Muscle of back (tissue), 11 donors: ENCODE measurements around the gene CHPT1. TPM values are rescaled to one million over a fixed set of nuclear protein-coding genes. Genes with fewer than 3 reads are reported as not detected.
A peak's percentile ranks its signal among the peaks of the same experiment; 100 is the strongest.
"Not testable (repeated sequence)": the region's sequence is repeated elsewhere in the genome, so short reads cannot be mapped to it uniquely, and the experiment has no call there.

Experiments
- DNase-seq, 3 donors: peaks; one replicate each; pipeline versions ENCODE4 v3.0.0 to v3.0.0-alpha.2; 2013
- polyA plus RNA-seq, 10 donors: library from polyadenylated mRNA; unstranded; fragments of 120-200 nt; gene quantifications; one replicate each; pipeline ENCODE4 v1.2.1, GENCODE V29; 2013; ENCODE audit not compliant: insufficient read length in 10 of 10

Gene CHPT1
- polyA plus RNA-seq, 10 donors = 22.0 to 36.2 (median 27.7) TPM

DNA sequence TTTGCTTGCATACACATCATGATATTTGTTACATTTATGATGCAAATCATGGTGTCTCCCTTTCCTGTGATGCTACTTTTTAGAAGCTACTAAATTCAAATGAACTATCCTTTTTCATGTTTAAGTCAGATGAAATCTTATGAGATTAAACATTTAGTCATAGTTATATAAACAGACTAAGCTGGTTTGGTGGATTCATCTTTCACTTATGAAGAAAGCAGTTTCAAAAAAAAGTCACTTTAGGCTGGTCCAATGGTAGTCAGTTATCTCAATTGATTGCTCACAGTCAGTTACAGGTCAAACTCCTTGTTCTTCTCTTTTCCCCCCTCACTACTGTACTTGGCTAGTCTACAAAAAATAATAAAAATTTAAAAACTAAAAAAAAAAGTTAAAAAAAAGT is 22.1 kb downstream of the CHPT1 start:
- no peak for DNase-seq

DNA sequence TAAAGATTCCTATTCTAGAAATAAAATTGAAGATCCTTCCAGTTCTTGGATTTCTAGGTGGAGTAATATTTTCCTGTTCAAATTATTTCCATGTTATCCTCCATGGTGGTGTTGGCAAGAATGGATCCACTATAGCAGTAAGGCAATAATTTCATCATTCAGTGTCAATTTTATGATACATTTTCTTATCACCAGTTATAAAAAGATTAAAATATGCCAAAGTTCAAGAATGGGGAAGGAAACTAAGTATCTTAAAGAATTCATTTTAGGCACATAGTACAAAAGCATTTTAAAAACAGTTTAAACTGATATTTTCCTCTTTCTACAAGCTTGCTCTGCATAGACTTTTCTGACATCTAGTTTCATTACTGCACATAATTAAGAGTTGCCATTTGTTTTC is 22.7 kb downstream of the CHPT1 start:
- no peak for DNase-seq

DNA sequence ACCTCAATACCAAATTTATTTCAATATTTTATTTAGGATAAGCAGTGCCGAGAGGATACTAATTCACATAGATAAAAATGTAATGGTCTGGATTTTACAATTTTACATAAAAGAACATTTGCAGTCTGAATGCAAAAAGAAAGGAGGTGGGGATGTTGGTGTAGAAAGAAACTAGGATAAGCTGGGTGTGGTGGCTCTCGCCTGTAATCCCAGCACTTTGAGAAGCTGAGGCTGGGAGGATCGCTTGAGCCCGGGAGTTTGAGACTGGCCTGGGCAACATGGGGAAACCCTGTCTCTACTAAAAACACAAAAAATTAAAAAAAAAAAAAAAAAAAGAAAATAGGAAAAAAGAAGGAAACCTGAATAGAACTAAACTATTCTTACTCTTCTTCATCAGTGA is 25.0 kb downstream of the CHPT1 start:
- DNase-seq = no peak

GRCh38 chr12:101727098-101727497 is 29.7 kb downstream of the CHPT1 start:
- DNase-seq = no peak

- no peak for DNase-seq
Measured at GRCh38 chr12:101729842-101730241, 32.4 kb downstream of the CHPT1 start.

DNA sequence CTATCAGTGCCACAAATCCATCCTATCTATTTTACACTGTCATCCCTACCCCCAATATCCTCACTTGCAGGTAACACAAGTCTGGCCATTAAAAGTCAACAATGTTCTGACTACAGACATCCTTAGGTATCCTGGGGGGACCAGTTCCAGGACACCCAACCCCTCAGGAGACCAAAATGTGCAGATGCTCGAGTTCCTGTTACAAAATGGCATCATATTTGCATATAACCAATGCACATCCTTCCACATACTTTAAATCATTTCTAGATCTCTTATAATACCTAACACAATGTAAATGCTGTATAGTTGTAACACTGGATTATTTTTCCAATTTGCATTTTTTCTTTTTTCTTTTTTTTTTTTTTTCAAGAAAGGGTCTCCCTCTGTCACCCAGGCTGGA is 34.9 kb downstream of the CHPT1 start:
- no peak for DNase-seq

DNA sequence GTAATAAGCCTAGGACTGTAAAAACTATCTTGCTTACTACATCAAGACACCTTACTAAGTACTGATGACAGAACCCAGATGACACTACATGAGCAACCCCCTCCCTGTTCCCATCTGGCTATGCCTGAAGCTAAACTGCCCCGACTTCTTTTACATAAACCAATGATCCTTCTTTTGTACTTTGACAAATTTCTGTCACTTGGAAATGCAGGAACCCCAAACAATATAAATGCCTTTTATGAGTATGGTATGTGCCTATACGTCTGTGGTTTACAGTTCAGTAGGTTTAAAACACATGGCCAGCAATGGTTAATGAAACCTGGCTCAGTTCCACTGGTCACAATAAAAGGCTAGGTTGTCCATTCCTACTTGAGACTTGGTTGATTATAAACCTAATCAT is 35.7 kb downstream of the CHPT1 start:
- no peak for DNase-seq

GRCh38 chr12:101734482-101734881 is 37.0 kb downstream of the CHPT1 start:
- not testable (repeated sequence) for DNase-seq

DNA sequence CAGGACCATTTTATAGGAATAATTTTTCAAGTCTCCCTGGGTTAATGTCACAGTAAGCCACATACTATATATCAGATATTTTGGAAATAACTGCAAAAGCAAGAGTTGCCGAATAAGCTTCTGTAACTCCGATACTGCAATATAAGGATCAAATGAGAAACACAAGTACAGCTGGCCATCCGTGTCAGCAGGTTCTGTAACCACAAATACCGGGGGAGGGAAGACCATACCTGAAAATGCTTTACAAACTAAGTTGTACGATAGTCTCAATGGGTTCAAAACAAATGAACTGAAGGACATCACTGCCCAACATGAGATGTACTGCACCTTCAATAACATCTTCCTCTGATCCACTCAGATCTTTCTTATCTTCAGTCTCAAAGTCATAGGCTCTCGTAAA is 40.0 kb downstream of the CHPT1 start:
- DNase-seq = no peak

- DNase-seq = no peak
Measured at GRCh38 chr12:101738920-101739665, 41.7 kb downstream of the CHPT1 start, which contains the start of gene SYCP3. TSS of gene SYCP3 (minus strand) at chr12:101739462. CDS start at chr12:101737935, 1,527 bp downstream.

GRCh38 chr12:101740566-101740965 is 43.1 kb downstream of the CHPT1 start:
- DNase-seq = no peak

- no peak for DNase-seq
Measured at GRCh38 chr12:101740980-101741379, 43.5 kb downstream of the CHPT1 start.

GRCh38 chr12:101743242-101743641 is 45.8 kb downstream of the CHPT1 start:
- peak in 1 of 3 donors; percentile 23 for DNase-seq

GRCh38 chr12:101743724-101744472 is 46.5 kb downstream of the CHPT1 start:
- no peak for DNase-seq

GRCh38 chr12:101745481-101745880 is 48.0 kb downstream of the CHPT1 start:
- DNase-seq = no peak

DNA sequence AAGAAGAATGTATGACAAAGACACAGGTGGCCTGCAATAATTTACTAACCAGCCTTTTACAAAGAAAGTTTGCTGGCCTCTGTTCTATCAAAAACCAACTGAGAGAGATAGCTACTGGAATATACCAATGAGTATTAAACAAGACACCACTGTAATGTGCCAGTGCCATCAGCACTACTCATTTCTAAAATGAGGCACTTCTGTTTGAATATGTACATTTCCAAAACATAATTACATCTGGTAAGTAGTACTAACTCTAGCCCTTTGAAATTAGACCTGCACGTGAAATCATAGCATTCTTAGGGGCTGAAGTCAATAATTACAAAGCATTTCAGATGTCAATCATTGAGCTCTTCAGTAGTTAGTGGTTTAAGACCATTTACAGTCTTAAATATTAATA is 48.8 kb downstream of the CHPT1 start:
- DNase-seq = no peak

DNA sequence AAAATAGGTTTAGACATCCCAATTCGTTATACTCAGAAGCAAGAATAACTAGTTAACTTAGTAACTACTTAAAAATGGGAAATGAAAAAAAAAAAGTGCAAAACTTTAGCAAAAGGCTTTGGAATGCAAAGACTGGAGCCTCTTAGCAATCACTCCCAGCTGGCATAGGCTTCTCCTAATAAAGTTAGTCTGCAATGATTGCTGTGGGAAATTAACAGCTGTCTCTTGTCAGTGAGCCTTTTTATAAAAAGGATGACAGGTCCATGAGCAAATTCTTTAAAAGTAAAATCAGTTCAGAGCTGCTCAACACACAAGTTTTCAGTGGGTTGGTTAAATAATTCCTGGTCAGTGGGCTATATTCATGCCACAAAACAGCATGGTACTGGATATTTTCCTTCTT is 49.2 kb downstream of the CHPT1 start:
- no peak for DNase-seq

- DNase-seq = no peak
Measured at GRCh38 chr12:101747697-101748096, 50.3 kb downstream of the CHPT1 start.

- DNase-seq = no peak
Measured at GRCh38 chr12:101748907-101749306, 51.5 kb downstream of the CHPT1 start.

GRCh38 chr12:101749657-101750056 is 52.2 kb downstream of the CHPT1 start:
- DNase-seq = no peak

GRCh38 chr12:101750152-101750551 is 52.7 kb downstream of the CHPT1 start:
- DNase-seq = no peak

- peak in 1 of 3 donors; percentile 30 for DNase-seq
Measured at GRCh38 chr12:101759396-101760047, 62.1 kb downstream of the CHPT1 start.

GRCh38 chr12:101761350-101761749 is 63.9 kb downstream of the CHPT1 start:
- DNase-seq = no peak
